Neutrophil (primary cell): ENCODE results near the gene SLK.
A peak's percentile ranks its signal among the peaks of the same experiment; 100 is the strongest.

ENCODE experiments used
- H3K27ac ChIP-seq: fragments of 200-600 bp; sonication (generic); 2 replicates; pipeline ENCODE4 v1.5.1; 2016; ENCODE audit warnings: mild to moderate bottlenecking, moderate library complexity
- H3K27me3 ChIP-seq: fragments of 200-600 bp; sonication (generic); 2 replicates; pipeline ENCODE4 v1.6.0; 2016; ENCODE audit warnings: mild to moderate bottlenecking
- H3K36me3 ChIP-seq: fragments of 200-600 bp; sonication (generic); 2 replicates; pipeline ENCODE4 v1.5.1; 2017
- H3K4me1 ChIP-seq, 2 experiments: fragments of 200-600 bp in 1 of 2; sonication (generic) in 1 of 2; 1 replicate in 1 of 2; 2 replicates in 1 of 2; pipeline versions ENCODE4 v1.5.1 to v1.6.1; 2013 to 2016; ENCODE audit warnings: low read depth in 1 of 2, low read length in 1 of 2, mild to moderate bottlenecking in 1 of 2, moderate library complexity in 1 of 2; ENCODE audit not compliant: control insufficient read depth in 1 of 2, insufficient read depth in 1 of 2
- H3K4me3 ChIP-seq, 2 experiments: fragments of 200-600 bp in 1 of 2; sonication (generic) in 1 of 2; 1 replicate in 1 of 2; 2 replicates in 1 of 2; pipeline ENCODE4 v1.5.1; 2013 to 2016; ENCODE audit warnings: low read depth in 1 of 2, low read length in 1 of 2, mild to moderate bottlenecking in 1 of 2, moderate library complexity in 1 of 2
- H3K9me3 ChIP-seq: fragments of 200-600 bp; sonication (generic); 2 replicates; pipeline ENCODE4 v1.5.1; 2016
- TF ChIP-seq, protein P1 (sequence below): fragments of 200-600 bp; sonication (generic); IDR thresholded peaks from 2 replicates; pipeline ENCODE4 v1.5.1; 2016; ENCODE audit warnings: antibody characterized with exemption

Gene SLK

DNA sequence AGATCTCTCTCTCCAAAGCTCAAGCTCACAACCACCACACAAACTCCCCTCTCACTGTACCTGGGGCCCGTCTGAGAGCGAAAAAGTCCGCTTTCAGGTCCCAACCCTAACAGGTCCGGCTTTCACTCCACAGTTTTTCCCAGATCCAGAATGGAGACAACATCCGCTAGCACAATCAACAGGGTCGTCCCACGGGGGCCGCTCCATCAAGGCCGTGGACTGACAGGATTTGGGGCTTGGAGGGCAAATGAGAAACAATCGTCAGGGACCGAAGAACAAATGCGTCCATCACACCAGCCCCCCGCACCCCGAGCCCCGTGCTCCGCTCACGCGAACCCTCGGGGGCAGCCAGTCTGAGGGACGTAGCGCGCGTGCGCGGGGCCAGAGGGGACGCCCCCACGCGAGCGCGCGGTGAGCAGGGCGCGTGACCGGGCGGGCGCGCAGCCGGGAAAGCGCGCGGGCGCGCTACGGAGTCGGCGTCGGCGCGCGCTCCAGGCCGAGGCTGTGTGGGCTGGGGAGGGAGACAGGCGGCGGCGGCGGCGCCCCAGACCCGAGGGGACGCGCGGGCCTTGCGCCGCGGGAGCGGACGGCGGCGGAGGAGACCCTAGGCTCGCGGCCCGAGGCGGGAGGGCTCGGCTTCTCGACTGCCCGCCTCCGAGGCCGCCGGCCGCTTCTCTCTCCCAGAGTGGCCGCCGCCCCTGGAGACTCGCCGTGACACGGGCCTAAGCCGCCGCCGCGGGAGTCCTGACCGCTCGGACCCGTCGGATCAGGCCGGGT is at the start of gene SLK:
SLK (plus strand) TSS at position 470 of the 777 bp plus-strand sequence. CDS start 606 bp downstream, outside the sequence.
- Histone ChIP-seq H3K9me3 (no peaks in the 10 kb centered on the region), H3K4me3 (peak within 1 kb of the TSS; percentile 86 to 88), H3K27ac (peak within 1 kb of the TSS; percentile 91), H3K27me3 (no peaks in the 10 kb centered on the region), H3K4me1 (peaks cover 43 to 47% of the 10 kb centered on the region in 2 experiments), H3K36me3 (no peaks in the 10 kb centered on the region)
- TF ChIP-seq, protein P1, sequence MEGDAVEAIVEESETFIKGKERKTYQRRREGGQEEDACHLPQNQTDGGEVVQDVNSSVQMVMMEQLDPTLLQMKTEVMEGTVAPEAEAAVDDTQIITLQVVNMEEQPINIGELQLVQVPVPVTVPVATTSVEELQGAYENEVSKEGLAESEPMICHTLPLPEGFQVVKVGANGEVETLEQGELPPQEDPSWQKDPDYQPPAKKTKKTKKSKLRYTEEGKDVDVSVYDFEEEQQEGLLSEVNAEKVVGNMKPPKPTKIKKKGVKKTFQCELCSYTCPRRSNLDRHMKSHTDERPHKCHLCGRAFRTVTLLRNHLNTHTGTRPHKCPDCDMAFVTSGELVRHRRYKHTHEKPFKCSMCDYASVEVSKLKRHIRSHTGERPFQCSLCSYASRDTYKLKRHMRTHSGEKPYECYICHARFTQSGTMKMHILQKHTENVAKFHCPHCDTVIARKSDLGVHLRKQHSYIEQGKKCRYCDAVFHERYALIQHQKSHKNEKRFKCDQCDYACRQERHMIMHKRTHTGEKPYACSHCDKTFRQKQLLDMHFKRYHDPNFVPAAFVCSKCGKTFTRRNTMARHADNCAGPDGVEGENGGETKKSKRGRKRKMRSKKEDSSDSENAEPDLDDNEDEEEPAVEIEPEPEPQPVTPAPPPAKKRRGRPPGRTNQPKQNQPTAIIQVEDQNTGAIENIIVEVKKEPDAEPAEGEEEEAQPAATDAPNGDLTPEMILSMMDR: peak; percentile 8

DNA sequence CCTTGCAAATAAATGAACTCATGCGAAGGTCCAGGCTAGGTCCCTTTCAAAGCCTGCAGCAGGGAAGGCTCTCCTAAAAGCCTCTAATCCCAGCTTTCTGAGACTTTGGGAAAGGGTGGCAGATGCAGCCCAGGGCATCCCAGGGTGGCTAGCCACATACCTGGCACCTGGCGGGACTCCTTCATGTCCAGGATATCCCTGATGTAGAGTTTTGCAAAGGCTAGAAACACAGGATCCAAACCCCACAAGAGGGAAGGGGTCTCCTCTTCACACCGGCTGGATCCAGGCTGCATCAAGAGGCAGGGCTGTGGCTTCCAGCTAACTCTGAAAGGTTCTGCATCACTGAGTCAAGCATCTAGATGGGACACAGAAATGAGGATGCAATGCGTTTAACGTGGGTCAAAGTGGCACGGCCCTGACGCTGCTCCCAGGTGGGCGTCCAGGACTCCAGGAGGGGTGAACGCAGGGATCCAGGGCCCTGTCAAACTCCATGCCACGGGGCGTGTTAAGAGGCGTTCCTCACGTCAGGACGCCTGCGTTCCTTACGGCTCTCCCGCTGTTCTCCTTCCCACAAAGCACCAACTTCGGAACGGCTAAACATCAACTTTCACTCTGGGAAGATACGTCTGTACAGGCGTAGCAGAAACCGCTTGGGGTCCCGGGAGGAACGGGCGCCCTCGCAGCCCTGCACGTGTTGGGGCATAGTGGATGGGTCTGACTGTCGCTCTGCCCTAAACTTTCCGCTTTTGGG is 49.5 kb upstream of the SLK start:
- peaks cover 50% of the 10 kb centered on the region in 2 experiments for H3K4me1 ChIP-seq
- no peaks in the 10 kb centered on the region for H3K36me3 ChIP-seq
- no peaks in the 10 kb centered on the region for H3K27me3 ChIP-seq
- H3K27ac ChIP-seq: peak overlapping the region; percentile 78
- TF ChIP-seq, protein P1: no peak
- H3K9me3 ChIP-seq: no peaks in the 10 kb centered on the region
- peak overlapping the region; percentile 71 to 94 for H3K4me3 ChIP-seq

DNA sequence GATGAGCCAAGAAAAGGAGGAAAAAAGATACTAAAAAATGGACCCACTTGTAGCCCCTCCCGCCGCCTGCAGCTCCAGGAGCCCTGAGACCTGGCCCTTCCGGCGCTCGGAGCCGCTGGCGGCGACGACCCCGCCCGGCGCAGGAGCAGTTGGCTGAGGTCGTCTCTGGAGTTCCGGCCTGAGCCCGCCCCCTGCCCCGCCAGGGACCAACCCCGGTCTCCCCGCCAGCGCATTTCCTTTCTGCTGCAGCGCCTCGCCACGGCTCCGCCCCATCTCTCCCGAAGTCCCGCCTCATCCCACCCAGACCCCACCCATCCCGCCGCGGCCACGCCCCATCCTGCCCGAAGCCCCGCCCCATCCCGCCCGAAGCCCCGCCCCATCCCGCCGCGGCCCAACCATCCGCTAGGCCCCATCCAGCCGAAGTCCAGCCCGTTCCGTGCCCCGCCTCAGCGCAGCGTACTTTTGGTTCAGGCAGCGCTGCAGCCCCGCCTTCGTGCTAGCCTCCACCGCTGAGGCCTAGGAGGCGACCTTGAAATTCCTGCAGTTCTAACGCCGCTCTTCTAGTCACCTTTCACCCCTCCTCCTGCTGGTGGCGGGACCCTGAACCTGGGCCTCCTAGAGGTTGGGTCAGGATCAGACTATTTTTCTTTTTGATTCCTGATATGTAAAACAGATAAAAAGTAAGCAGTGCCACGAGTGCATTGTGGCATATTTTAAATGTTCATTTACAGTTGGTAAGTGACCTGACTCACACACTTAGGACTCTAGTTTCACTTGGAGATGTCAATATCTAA is 48.7 kb upstream of the SLK start, which contains the start of gene STN1:
STN1 (minus strand) TSS at position 132 of the 794 bp plus-strand sequence. CDS start 590 bp downstream, outside the sequence.
- TF ChIP-seq, protein P1: peak; percentile 62
- Histone ChIP-seq H3K4me1 (peaks cover 46% of the 10 kb centered on the region in 2 experiments), H3K9me3 (no peaks in the 10 kb centered on the region), H3K27me3 (no peaks in the 10 kb centered on the region), H3K36me3 (no peaks in the 10 kb centered on the region), H3K27ac (peak within 1 kb of the TSS; percentile 78), H3K4me3 (peak within 1 kb of the TSS; percentile 71 to 94)

DNA sequence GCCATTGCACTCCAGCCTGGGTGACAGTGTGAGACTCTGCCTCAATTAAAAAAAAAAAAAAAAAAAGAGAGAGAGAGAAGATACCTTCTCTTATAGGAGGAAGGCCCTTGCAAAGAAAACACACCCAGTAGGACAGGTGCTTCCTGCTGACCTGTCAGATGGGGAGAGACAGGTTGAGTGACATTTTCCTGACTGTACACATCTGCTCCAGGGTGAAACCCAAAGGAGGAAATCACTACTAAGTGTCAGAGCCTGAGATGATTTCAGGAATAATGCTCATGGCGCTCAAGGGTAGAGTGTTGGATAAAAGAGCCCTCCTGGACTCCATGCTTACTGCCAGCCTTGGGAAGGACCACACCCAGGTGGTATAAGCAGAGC is 47.3 kb upstream of the SLK start:
- H3K4me3 ChIP-seq: no peak overlapping the region

DNA sequence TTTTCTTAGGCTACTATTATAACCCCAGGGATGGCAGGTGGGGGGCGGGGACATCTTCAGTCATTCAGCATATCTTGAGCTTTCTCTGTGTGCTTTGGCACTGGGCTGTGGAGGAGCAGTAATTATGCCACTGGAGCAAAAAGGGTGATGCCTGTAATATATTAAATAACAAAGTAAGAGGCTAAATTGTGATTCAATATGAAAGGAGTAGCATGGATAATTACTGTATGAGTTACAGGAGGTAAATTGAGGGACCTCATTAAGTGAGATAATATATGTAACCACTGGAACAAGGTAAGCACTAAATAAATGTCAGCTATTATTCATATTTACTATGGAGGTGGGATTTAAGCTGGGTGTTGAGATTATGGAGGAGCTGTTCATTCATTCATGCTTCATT is 45.7 kb upstream of the SLK start:
- H3K27ac ChIP-seq: no peak overlapping the region
- TF ChIP-seq, protein P1: no peak

More for the DNA sequence above, 47.3 kb upstream of the SLK start:
- TF ChIP-seq, protein P1: no peak
- Histone ChIP-seq H3K9me3 (no peaks in the 10 kb centered on the region), H3K27ac (no peak overlapping the region), H3K4me1 (peaks cover 38 to 39% of the 10 kb centered on the region in 2 experiments), H3K36me3 (no peaks in the 10 kb centered on the region), H3K27me3 (no peaks in the 10 kb centered on the region)

More for the DNA sequence above, 45.7 kb upstream of the SLK start:
- no peaks in the 10 kb centered on the region for H3K27me3 ChIP-seq
- no peak overlapping the region for H3K4me3 ChIP-seq
- no peaks in the 10 kb centered on the region for H3K36me3 ChIP-seq
- no peaks in the 10 kb centered on the region for H3K9me3 ChIP-seq
- peaks cover 22% of the 10 kb centered on the region in 2 experiments for H3K4me1 ChIP-seq
